Renal pelvis (tissue), 4 donors: ENCODE results near the gene FBXO21. TPM values are rescaled to one million over a fixed set of nuclear protein-coding genes. Genes with fewer than 3 reads are reported as not detected.

Source experiments
- DNase-seq: peaks from one replicate; pipeline ENCODE4 v3.0.0-alpha.2; 2013
- polyA plus RNA-seq, 3 donors: library from polyadenylated mRNA; unstranded; fragments of 120-200 nt; gene quantifications; one replicate each; pipeline ENCODE4 v1.2.1, GENCODE V29; 2013; ENCODE audit not compliant: insufficient read length in 3 of 3

The FBXO21 gene
- polyA plus RNA-seq, 3 donors = 57.4 to 71.8 (median 64.7) TPM

GRCh38 chr12:117143008-117143532, 47.2 kb downstream of the FBXO21 start:
- peak; percentile 73 for DNase-seq

- no peak for DNase-seq
Observed at GRCh38 chr12:117142094-117142493, 48.2 kb downstream of the FBXO21 start.

DNA sequence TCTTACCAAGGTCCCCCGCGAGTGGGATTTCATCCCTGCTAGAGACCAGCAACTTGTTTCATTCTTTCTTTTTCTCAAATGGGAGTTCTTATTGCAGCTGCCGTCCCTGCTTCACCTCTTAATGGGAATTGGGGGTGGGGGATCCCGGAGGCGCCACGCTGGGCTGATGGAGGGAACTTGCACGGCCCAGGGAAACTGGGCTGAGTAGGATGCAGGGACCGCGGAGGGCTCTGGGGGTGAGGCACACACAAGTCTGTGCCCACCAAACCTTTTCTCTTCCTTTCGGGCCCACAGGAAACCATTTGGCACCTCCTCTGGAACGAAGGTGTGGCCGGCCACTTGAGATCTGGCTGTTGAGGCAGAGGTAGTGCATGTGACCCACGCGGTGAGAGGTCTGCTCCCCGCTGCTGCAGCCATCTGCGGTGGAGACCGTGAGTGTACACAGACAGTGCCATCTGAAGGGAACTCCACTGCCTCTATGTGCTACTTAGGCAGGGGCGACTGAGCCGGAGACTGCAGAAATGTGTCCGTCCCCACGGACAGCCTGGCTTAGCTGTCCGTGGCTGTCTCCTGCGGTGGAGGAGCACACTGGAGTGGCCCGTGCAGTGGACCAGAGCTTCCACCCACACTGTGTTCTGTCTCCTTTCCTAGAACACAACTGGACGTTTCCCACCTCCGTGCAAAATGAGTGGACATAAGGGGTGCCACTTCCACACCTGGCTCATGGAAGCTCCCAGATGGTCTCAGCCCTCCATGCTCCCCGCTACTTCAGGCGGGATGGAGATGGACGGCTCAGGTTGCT, 49.0 kb downstream of the FBXO21 start:
- no peak for DNase-seq

DNA sequence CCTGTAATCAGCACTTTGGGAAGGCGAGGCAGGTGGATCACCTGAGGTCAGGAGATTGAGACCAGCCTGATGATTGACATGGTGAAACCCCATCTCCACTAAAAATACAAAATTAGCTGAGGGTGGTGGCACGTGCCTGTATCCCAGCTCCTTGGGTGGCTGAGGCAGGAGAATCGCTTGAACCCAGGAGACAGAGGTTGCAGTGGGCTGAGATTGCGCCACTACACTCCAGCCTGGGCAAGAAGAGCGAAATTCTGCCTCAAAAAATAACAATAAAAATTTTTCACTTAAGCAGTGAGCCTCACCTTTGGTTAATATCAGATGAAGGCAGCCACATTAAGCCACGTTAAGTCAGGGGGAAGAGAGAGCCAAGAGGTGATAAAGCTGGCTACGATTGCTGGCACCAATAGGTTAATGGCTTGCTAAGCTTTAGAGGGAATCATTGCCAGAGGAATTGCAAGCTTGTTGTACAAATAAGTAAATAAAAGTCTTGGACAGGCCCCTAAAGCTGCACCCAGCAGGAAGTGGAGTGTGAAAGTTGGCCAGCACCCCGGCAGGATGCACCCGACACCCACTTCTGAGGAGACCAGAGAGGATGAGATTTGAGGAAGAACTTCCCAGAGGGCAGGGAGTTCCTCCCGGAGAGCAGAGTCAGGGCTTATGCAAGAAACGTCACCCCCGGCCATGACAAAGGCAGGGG, 49.7 kb downstream of the FBXO21 start:
- no peak for DNase-seq

- DNase-seq = no peak
Observed at GRCh38 chr12:117139025-117139717, 51.1 kb downstream of the FBXO21 start.

GRCh38 chr12:117134721-117135120, 55.5 kb downstream of the FBXO21 start:
- no peak for DNase-seq

- no peak for DNase-seq
Observed at GRCh38 chr12:117134059-117134458, 56.2 kb downstream of the FBXO21 start.

DNA sequence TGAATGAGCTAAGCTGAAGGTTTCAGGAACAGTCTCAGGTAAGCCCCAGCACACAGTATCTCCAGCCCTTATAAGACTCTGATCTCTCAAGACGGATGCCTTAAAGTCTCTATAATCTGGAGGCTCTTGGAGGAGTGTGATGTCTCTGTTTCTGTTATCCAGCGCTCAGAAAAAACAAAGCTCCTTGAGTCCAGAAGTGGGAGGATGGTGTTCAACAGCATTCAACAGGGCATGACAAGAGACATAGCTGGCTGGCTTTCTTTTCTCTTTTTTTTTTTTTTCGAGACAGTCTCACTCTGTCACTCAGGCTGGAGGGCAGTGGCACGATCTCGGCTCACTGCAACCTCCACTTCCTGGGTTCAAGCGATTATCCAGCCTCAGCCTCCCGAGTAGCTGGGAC, 59.5 kb downstream of the FBXO21 start:
- no peak for DNase-seq

GRCh38 chr12:117129391-117129790, 60.9 kb downstream of the FBXO21 start:
- no peak for DNase-seq

DNA sequence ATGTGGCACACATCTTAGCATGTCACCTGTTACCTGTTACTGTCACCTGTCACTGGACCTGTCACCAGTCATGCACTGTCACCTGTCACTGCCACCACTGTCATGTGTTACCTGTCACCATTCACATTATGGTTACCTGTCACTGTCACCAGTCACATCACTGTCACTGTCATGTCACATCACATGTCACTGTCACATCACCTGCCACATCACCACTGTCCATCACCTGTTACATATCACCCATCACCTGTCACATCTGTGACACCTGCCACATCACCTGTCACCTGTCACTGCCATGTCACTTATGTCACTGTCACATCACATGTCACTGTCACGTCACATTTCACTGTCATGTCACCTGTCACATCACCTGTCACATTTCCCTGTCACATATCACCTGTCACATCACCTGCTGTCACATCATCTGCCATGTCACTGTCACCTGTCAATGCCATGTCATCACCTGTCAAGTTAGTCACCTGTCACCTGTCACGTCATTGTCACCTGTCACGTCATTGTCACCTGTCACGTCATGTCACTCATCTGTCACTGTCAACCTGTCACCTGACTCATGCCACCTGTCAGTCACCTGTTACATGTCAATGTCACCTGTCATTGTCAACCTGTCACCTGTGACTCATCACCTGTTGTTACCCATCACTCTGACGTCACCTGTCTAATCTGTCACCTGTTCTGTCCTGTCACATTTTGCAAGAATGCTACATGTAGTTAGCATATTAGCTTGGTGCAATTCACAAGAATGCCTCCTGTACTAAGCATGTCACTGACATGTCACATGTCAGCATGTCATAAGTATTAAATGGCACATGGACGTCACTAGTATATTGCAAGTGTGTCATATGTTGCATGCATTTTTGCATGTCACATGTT, 62.1 kb downstream of the FBXO21 start:
- DNase-seq = no peak

DNA sequence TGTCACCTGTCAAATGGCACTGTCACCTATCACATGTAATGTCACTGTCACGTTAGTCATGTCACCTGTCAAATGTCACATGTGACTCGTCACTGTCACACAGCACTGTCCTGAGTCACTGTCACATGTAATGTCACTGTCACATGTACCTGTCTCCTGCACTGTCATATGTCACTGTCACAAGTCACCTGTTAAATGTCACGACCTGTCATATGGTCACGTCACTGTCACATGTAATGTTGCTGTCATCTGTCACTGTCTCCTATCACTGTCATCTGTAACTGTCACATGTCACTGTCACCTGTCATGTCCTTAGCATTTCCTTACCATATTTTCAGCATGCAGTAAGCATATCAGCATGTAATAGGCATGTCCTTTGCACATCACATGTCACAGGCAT, 63.9 kb downstream of the FBXO21 start:
- no peak for DNase-seq

DNA sequence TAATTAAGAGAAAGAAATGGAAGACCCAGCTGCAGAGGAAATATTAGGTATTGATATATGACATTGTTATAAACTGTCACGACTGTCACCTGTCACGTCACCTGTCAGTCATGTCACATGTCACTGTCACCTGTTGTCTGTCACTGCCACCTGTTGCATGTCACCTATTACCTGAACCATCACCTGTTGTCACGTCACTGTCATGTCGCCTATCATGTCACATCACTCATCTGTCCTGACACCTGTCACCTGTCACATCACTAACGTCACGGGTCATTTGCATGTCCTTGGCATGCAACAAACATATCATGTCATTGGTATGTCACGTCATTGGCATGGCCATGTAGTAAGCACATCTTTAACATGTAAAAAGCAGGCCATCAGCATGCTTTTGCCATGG, 64.5 kb downstream of the FBXO21 start:
- no peak for DNase-seq

- DNase-seq = no peak
Observed at GRCh38 chr12:117125272-117125613, 65.0 kb downstream of the FBXO21 start.

DNA sequence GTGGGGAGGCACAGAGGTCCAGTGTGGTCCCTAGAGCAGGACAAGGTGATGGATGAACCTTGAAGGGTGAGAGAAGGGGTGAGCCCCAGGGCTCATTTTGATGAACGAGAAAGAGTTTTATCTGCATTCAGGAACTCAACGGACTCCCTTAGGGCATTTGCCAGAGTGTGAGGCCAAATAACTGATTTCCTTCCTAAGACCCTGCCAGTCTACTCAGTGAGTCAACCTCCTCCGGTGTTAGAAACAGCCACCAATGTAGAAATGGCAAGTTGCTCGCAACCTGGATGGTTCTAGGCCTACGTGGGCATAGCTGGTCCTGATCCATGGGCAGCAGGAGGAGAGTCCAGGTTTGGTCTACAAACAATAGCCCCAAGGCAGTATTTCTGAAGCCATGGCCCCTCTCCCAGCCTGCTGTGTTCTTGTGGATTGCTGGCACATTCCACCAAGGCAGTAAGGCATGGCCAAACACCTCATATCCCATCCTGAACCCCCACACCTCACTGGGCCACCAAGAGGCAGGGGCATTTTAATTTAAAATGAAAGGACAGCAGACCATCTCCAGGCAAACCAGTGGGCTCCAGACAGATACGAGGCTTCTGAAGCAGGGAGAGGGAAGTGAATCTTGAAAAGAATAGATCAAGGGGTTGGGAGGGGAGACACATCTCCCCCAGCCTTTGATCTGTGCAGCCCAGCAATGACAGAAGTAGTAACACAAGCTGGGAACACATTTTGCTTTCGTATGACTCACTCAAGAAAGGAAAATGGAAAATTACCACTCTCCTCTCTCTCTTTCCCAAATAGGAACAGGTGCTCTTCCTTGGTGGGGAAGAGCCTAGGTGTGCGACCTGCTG, 65.6 kb downstream of the FBXO21 start:
- no peak for DNase-seq

GRCh38 chr12:117121441-117121840, 68.8 kb downstream of the FBXO21 start:
- DNase-seq = no peak

GRCh38 chr12:117120787-117121186, 69.5 kb downstream of the FBXO21 start:
- DNase-seq = no peak

- no peak for DNase-seq
Observed at GRCh38 chr12:117119592-117120198, 70.6 kb downstream of the FBXO21 start.

DNA sequence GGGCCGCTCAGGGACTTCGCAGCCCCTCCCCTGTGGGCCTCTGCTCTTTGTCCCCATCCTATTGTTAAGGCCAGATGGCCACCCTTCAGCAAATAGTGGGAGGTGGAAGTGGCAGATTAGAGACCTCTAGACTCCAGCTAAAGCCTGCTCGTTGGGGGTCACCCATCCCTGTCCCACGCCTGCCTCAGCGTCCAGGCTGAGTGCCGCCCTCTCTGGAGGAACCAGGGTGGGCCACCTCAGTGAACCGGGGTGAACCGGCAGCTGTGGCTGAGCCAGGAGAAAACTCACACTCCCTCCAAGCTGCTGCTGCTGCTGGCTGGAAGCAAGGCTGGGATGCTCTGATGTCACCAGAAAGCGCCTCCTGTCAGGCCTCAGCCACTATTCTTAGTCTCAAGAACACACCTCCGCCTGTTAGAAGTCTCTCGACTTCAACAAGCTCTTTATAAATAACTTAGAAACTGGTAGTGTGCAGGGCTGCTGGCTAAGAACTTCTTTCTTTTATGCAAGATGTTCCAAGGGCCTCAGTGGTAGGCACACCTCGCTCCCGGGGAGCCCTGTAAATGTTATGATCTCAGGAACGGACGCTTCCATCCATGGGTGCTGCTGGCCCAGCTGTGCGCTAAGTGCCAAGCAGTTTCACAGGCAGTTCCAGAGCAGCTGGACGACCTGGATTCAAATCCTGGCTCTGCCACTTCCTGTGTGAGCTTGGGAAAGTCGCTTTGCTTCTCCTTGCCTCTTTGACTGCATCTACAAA, 71.3 kb downstream of the FBXO21 start:
- no peak for DNase-seq

DNA sequence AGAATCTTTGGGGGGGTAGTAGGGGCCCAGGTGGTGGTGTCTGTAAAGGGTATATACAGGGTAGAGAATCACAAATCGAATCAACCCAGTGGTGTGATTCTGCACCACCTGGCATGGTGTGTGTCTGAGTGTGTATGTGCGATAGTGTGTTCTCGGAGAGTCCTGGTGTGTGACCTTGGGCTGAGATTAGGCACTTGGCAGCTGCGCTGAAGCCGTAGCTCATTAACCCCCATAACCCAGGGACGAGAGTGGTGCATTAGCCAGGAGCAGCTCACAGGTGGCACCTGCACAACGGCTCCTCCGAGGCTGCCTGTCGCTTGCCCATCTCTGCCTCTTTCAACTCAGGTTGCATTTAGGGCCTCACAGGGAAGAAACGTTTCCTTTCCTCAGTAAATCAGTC, 75.5 kb downstream of the FBXO21 start:
- DNase-seq = no peak
